ENCODE data around the gene ZAR1. TPM values are rescaled to one million over a fixed set of nuclear protein-coding genes. Genes with fewer than 3 reads are reported as not detected.

ZAR1 gene
- polyA plus RNA-seq, 1 donor (not counting 4 experiments of a cell fraction or from before 2014, with no cell fraction given) = not detected

DNA sequence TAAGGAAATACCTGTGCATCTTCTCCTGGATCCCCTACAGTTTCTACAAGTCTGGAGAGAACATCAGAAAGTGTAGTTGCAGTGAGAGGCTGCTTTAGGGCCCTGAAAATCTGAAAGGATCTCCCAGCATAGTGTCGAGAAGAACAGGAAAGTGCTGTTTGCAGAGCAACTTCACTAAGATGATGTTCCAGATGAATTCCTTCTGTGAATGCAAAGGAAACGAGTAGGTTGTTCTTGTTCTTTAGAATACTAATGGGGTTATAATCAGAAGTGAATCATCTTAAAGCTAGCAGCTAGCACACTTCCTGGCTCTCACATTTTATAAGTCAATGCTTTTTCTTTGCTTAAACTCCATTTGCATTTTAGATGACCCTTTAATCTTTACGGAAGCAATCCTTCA lies 53.7 kb downstream of the ZAR1 start:
- TF ChIP-seq EZH2 (IDR thresholded peaks at IDR 0.05; ENCODE audit: low read length) = no peak
- TF ChIP-seq, protein P1, sequence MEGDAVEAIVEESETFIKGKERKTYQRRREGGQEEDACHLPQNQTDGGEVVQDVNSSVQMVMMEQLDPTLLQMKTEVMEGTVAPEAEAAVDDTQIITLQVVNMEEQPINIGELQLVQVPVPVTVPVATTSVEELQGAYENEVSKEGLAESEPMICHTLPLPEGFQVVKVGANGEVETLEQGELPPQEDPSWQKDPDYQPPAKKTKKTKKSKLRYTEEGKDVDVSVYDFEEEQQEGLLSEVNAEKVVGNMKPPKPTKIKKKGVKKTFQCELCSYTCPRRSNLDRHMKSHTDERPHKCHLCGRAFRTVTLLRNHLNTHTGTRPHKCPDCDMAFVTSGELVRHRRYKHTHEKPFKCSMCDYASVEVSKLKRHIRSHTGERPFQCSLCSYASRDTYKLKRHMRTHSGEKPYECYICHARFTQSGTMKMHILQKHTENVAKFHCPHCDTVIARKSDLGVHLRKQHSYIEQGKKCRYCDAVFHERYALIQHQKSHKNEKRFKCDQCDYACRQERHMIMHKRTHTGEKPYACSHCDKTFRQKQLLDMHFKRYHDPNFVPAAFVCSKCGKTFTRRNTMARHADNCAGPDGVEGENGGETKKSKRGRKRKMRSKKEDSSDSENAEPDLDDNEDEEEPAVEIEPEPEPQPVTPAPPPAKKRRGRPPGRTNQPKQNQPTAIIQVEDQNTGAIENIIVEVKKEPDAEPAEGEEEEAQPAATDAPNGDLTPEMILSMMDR (optimal IDR thresholded peaks at IDR 0.05 in 1 of 3, IDR thresholded peaks at IDR 0.05 in 1 of 3, conservative IDR thresholded peaks at IDR 0.05 in 1 of 3; ENCODE audit: extremely low read depth in 1 of 3, insufficient read depth in 2 of 3, low read length in 3 of 3) = no peak
- Histone ChIP-seq H2AFZ (ENCODE audit: control insufficient read depth, low read length) (no peak overlapping the region), H3K9me1 (ENCODE audit: control insufficient read depth, extremely low read depth, insufficient read depth, low read length) (no peaks in the 10 kb centered on the region), H3K9me3 (ENCODE audit: control insufficient read depth, low read depth, low read length) (no peaks in the 10 kb centered on the region), H4K20me1 (ENCODE audit: control insufficient read depth, extremely low read depth, insufficient read depth, low read length) (no peaks in the 10 kb centered on the region), H3K9ac (ENCODE audit: control insufficient read depth, extremely low read depth, insufficient read depth, low read length) (no peak overlapping the region), H3K36me3 (ENCODE audit: control insufficient read depth in 2 of 2, extremely low read depth in 1 of 2, insufficient read depth in 2 of 2, low read length in 2 of 2) (peaks cover 24 to 25% of the 10 kb centered on the region in 2 experiments), H3K4me3 (ENCODE audit: control insufficient read depth in 2 of 3, extremely low read depth in 1 of 3, insufficient read depth in 2 of 3, low read depth in 1 of 3, low read length in 3 of 3) (no peak overlapping the region), H3K79me2 (ENCODE audit: control insufficient read depth, insufficient read depth, low read length) (no peaks in the 10 kb centered on the region), H3K27me3 (ENCODE audit: control insufficient read depth, extremely low read depth, insufficient read depth, low read length) (no peaks in the 10 kb centered on the region), H3K4me2 (ENCODE audit: control insufficient read depth, extremely low read depth, insufficient read depth, low read depth, low read length) (no peak overlapping the region), H3K27ac (ENCODE audit: control insufficient read depth, insufficient read depth, low read length) (no peak overlapping the region), H3K4me1 (ENCODE audit: control insufficient read depth, extremely low read depth, insufficient read depth, low read length) (no peaks in the 10 kb centered on the region)
- DNase-seq (ENCODE audit: low read depth, low spot score) (no peak), FAIRE-seq (no peak)
- dilution Hi-C loops (cut with MboI; ENCODE audit: extremely low pct_ligation_motif_present, low sequenced_read_pairs) = no loop called here

Other genes starting within 250 kb of the ZAR1 start
- 0.20 to 0.39 TPM (median 0.26 TPM) in 3 replicates for gene TEC, start 220.4 kb upstream of the ZAR1 start, polyA plus RNA-seq
- gene SLAIN2, start 148.7 kb upstream of the ZAR1 start, polyA plus RNA-seq = 57.0 to 72.4 TPM (median 69.1 TPM) in 3 replicates
- gene SLC10A4, start 6.9 kb upstream of the ZAR1 start, polyA plus RNA-seq = 0.07 TPM in 1 of 3 replicates, not detected in the others